ENCODE data around the gene TSFM. TPM values are rescaled to one million over a fixed set of nuclear protein-coding genes. Genes with fewer than 3 reads are reported as not detected.
A peak's percentile ranks its signal among the peaks of the same experiment; 100 is the strongest.

TSFM gene
- polyA plus RNA-seq, 5 donors: 24.1 to 37.1 (median 35.6) TPM

DNA sequence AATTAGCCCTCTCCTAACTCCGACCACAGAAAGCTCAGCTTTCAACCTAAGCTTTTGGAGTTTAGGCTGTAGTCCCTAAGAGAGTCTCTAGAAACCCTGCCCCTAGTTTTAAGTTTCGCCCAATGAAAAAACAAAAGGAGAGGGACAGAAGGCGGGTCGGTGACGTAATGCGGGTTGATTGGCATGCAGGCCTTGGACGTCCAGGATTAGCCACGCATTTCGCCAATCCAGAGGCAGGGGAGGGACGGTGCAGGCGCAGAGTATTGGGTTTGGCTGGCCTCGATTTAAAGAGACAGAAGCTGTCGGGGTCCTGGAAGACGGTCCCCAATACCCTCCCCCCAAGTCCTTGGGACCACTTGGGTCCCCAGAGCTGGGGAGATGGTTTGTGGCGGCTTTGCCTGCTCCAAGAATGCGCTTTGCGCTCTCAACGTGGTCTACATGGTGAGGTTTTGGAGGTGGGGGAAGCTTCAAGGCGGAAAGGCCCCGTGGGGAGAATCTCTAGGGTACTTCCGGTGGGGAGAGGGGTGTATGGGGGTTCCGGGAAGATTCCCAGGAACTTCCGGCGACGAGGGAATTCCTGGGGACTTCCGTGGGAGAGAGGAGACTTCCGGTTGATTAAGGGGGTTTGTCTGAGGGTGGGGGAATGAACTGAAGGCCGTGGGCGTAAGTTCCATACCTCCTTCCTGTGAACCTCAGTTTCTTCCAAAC is 37.7 kb upstream of the TSFM start, which contains the start of gene TSPAN31:
TSS of gene TSPAN31 (plus strand) at position 263 of the 708 bp plus-strand sequence. CDS start at position 379, 116 bp downstream.
- peak; percentile 98 for DNase-seq

DNA sequence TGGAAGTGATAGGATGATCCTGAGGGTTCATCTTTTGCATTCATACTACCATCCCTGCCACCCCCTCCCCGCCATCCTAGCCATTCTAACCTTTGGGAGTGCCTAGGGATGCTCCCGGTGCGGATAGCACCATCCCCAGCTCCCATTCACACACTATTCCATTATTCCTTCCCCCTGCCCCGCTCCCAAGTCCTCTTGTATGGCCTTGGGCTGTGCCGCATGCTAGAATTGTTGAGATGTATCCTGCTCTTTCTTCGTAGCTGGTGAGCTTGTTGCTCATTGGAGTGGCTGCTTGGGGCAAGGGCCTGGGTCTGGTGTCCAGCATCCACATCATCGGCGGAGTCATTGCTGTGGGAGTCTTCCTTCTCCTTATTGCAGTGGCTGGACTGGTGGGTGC is 37.1 kb upstream of the TSFM start:
- no peak for DNase-seq

DNA sequence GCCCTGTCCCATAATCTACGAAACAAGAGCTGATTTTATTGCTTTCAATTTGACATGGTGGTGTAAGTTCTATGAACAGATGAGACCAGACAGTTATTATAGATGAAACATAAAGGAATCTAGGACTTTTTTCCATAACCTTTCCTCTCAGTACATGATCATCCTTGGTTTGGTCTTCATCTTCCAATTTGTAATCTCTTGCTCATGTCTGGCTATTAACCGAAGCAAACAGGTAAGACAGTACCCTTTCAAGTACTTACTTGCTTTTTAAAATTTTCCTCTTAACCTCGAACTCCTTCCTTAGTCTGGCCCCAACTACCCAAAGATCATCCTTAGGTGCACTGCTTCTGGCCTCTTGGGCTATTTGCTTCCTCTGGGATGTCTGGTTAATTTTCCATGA is 36.6 kb upstream of the TSFM start:
- no peak for DNase-seq

DNA sequence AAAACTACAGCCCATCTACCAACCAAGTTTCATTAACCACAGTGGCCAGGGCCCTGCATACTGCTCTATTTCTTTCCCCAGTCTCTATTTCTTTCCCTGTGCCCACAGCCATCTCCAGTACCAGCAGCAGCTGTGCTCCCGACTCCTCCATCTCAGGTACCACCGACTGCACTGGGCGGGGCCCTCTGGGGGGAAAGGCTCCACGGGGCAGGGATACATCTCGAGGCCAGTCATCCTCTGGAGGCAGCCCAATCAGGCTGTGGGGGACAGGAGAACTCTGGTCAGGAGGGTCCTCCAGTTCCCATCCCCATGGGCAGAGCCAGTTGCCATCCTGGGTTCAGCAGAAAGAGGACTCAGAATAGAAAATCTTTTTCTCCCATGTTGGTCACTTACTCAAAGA is 33.5 kb upstream of the TSFM start:
- no peak for DNase-seq

DNA sequence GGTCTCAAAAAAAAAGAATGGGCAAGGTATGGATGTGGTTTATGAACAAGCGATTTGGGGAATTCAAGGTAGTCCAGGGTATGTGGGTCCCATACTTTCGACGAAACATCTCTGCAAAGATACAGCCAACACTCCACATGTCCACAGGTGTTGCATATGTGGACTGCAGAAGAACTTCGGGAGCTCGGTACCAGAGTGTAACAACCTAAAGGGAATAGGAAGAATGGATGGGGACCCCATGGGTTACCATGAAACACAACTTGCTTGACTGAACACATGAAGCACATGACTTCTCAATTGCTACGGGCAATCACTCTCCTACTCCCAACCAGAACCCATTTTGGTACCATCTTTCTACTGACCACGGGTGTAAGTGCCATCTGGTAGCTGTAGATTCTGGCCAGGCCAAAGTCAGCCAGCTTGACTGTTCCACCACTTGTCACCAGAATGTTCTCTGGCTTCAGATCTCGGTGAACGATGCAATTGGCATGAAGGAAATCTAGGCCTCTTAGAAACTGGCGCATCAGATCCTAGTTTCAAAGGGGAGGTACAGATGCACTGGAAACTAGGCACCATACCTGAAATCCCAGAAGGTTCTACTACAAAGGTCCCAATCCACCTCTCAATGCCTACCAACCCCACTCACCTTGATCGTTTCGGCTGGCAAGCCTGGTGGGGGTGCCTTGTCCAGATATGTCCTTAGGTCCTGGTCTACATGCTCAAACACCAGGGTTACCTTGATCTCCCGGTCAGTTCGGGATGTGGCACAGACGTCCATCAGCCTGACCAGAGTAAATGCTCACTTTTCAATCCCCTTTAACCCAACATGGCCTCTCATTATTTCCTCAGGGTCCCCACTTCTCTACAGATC is 31.8 kb upstream of the TSFM start:
- no peak for DNase-seq

DNA sequence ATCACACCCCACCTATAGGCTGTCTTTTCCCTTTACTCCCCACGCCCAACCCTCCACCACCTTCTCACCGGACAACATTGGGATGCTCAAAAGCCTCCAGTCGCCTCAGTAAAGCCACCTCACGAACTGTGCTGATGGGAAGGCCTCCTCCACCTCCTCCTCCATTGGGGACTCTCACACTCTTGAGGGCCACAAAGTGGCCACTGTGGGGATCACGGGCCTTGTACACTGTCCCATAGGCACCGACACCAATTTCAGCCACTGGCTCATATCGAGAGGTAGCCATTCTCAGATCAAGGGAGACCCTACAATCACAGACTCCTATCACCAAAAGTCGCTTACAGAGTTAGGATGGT is 31.2 kb upstream of the TSFM start:
- no peak for DNase-seq

DNA sequence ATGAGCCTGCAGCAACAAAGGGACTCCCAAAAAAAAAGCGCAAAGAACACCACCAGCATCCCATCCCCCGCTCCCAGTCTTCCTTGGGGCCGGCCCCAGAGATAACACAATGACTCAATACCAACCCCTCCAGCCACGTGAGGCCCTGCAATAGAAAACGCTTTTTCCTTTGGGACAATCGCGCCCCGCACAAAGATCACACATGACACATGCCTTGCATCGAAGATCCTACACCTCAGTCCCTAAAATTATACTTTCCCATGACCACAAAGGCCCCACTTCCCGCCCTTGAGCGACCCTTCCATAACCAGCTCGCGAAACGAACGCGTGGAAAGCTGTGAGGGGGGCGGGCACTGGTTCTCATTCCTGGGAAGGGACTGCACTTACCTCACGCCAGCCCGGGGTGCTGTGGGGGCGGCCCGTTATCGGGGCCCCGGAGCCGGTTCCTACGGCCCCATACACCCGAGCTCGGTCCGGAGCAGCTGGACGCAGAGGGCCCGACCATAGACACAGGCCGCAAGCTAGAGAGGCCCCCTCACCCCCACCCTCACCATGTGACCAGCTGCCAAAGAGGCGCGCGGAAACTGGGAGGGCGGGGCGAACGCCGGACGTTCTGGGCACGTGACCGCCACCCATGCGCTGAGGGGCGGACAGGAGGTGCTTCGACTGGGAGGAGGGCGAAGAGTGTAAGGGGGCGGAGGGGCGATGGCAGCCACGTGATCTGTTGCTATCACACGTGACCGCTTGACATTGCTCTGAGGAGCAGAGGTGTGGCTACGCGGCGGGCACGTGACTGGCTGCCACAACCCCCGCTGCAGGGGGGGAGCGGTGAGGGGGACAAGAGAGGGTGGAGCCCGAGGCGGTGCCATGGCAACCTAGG is 30.6 kb upstream of the TSFM start, which contains the start of gene CDK4:
TSS of gene CDK4 (minus strand) at position 523 of the 880 bp plus-strand sequence. CDS start 593 bp downstream, outside the sequence.
- peak; percentile 99 for DNase-seq

DNA sequence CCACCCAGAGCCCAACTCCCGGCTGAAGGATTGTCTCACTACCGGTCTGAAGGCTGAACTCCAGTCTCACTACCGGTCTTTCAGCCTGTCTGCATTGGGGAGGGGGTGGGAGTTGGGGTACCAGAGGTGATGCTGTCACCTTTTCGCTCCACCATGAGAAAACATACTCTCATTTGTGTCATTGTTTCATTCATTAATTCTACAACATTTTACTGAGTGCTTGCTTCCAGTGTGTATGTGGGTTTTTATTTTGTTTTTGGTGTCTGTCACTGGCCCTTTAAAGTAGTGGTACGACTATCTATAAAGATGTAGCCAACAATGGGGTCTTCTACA is 30.0 kb upstream of the TSFM start:
- DNase-seq: no peak

DNA sequence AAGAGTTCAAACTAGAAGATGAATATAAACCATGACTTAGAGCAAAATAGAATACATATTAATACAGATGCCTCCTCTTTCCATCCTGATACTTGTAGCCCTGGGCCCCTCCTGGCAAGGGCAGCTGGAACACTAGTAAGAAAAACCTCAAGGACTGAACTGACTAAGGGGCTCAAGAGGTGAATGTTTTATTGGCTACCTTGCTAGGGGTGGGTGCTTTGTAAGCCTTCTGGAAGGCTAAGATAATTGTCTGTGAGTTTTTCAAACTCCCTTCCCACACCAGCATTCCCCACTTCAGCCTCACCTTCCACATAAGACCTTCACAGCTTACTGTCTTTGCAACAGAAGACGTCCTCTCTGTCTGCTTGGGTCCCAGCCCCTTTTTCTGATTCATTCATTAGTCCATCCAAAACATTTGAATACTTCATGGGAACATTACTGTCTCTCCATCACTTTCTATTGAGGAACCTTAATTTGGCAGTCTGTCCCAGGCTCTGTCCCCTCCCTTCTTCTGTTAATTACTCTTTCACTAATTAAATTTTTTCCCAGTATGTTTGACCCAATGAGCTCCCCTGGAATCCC is 28.7 kb upstream of the TSFM start:
- DNase-seq: no peak

DNA sequence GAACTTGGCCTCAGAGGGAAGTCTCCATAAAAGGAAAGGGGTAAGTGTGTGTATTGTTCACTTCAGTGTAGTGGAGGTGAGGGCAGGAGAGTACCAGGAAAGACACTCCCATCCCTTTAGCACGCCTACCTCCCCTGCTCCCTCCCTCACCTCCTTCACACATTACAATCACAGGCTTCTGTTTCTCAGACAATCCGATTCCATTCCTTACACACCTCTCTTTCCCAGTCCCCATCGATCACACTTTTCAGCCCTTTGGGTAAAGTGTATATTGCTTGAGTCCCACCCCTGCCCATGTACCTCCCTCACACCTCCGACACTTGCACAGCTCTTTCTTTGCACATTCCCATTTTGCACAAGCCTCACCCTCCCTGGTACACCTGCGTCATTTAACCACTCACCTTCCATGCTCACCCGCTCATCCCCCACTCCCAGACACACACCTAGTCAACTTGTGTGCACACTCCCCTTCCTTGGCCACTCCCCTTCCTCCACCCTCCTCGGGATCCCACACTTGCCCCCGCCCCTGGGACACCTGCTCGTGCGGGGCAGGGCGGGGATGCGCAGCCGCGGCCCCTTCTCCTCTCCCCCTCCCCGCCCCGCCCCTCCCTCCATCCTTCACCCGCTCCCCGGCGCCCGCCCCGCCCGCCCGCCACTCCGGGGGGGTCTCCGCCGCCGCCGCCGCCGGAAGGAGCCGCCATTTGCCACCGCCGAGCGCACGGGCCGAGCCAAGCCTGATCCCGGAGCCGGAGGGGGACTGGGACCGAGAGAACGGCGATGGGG is 28.0 kb upstream of the TSFM start, which contains the start of gene MARCHF9:
TSS of gene MARCHF9 (plus strand) at position 693 of the 783 bp plus-strand sequence. CDS start 426 bp downstream, outside the sequence.
- DNase-seq: no peak

DNA sequence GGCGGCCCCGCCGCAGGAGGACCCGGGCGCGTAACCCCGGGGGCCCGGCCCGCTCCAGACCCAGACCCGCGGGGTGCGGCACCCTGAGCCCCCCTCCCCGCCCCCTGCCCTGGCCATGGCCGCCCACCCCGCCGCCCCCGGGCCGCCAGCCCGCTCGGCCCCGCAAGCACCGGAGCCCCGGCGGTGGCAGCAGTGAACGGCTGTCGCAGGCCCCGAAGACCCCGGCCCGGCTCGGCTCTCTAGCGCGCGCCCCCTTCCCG is 27.5 kb upstream of the TSFM start:
- DNase-seq: no peak

DNA sequence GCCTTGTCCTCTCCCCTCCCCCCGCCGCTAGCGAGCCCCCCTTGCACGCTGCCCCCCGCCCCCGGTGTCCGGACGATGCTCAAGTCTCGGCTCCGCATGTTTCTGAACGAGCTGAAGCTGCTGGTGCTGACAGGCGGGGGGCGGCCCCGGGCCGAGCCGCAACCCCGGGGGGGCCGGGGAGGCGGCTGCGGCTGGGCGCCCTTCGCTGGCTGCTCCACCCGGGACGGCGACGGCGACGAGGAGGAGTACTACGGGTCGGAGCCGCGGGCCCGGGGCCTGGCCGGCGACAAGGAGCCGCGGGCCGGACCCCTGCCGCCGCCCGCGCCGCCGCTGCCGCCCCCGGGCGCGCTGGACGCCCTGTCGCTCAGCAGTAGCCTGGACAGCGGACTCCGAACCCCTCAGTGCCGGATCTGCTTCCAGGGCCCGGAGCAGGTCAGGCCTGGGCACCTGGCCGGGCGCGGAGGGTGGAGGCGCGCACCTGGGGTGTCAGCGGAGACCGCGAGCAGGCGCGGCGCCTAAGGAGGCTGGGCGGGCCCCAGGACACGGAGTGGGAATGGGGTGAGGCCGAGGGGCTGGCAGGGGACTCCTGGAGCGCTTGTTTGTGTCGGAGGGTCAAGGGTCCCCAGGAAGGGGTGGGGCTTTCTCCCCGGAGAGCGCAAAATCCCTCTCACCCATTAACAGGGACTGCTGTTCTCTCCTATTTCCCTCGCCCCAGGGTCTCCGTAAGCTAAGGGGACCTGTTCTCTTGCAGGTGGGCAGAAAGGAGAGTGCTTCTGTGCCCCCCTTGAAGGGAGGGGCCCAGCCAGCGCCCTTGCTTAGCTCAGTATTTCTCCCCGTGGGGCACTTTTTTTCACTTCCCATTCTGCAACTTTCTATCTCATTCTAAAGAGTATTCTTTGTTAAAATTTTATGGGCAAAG is 26.9 kb upstream of the TSFM start:
- DNase-seq: no peak

DNA sequence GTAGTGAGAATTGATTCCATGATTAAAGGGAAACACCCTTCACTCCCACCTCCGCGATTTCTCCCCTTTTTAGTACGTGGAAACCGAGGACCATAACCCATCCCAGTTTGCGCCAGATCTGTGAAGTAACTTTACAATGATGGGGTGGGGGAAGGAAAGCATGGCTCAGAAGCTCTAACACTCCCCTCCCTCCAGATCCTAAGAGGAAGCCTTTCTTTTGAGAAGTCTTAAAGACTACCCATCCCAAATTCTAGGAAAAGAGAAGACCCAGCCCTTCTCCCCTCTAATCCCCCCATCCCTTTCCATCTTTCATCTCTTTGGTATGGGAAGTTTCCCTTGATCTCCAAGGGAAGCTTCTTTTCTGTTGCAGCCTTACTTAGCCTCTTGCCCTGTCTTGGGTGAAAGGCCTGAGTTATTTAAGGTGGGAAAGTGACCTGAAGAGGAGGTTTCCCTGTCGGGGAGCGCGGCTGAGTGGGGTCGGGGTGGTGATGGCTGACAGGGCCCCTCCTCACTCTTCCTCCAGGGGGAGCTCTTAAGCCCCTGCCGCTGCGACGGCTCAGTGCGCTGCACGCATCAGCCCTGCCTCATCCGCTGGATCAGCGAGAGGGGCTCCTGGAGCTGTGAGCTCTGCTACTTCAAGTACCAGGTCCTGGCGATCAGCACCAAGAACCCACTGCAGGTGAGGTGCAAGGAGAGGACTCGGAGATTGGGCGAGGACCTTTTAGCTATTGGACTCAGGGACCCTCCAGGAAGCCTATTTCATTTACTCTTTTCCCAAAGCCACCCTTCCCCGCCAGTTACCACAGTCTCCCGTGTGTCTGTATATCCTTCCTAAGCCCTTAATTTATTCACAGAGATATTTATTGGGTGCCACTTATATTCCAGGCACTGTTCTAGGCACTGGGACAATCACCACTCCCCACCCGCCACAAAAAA is 25.9 kb upstream of the TSFM start:
- no peak for DNase-seq

DNA sequence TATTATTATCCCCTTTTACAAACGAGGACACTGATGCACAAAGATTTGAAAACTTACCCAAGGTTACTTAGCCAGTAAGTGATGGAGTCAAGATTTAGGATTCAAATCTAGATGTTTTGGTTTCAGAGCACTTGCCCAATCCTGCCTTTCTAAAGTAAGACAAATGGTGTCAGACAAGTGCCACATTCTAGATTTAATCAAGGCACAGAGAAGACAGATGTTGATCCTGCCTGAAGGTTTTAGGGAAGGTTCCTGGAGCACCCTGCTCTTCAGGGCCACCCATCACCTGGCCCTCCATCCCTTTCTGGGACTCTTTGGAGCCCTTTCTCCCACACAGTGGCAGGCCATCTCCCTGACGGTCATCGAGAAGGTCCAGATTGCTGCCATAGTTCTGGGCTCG is 24.8 kb upstream of the TSFM start:
- no peak for DNase-seq

DNA sequence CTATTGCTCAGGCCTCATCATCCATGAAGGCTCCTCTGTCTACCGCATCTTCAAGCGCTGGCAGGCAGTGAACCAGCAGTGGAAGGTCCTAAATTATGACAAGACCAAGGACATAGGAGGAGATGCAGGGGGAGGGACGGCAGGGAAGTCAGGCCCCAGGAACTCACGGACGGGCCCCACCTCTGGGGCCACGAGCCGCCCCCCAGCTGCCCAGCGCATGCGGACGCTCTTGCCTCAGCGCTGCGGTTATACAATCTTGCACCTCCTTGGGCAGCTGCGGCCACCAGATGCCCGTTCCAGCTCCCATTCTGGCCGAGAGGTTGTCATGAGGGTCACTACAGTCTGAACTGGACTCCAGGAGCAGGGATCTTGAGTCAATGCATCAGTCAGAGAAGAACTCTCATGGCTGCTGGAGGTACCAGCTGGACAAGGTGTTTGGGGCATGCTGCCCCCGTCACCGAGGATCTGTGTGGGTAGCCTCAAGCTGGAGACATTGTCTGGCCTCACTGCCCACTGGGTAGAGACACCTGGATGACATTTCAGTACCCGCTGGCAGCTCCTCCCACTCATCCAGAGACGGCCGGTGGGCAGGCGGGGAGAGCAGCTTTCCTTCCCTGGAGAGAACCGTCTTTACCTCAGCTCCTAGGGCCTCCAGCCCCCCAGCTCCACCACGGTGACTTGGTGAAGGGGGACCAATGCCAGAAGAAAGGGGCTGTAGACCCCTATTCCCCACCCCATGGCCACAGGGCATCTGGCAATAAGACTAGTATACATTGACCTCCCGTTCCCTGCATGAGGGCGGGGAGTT is 23.8 kb upstream of the TSFM start:
- DNase-seq: no peak

DNA sequence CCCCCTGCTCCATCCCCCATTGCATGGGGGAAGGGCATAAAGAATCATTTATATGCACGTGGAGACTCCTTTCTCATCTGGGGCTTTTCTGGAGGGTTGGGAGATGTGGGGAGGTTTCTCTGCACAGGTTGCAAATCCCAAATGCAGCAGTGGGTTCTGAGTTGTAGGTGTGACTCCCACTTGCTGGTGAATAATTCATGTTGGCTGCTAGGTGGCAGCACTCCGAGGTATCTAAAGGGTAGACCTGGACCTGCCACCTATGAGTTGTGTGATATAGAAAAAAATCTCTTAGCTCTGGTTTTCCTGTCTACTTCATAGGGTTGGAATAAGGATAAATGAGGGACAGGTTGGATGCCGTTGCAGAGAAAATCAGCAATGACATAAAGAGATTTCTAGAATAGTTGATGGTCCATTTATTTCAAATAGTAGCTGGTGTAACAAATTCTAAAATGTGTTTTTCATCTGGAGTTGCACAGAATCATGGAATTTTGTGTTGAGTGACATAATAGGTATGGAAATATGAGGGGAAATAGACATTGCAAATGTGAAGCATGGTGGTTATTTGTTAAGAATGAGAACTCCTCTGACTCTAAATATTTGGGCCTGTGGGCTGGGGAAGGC is 23.1 kb upstream of the TSFM start:
- DNase-seq: no peak

DNA sequence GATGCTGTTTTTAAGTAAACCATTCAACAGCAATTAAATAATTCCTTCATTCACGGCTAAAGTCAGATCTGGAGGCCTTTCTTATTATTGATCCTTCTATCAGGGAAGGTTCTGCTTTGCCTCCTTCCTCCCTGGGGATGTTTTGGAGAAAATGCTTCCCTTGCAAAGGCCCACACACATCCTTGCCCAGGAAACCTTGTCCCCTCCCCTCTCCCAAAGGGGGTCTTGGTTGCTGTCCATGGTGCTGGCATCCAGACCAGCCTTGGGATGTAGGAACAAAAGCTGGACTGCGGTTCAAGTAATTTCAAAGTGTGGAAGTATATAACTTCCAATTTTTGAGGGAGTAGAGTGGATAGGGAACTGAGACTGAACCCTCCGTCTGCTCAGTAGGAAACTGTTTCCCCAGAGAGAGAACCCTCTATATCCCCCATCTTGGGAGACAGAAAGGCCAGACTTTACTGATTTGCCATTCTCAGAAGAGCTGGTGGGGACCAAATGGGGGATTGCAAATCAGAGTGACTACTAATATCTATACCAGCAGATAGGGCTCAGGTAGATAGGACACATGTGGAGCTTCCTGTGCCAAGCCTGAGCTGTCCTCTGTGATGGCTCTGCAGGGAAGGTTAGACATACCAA is 22.1 kb upstream of the TSFM start:
- DNase-seq: no peak

All from right lung (tissue), 5 donors.